GM12878 (cell line): ENCODE results near the gene AGBL1. TPM values are rescaled to one million over a fixed set of nuclear protein-coding genes. Genes with fewer than 3 reads are reported as not detected.

ENCODE experiments used
- ATAC-seq: fragments of 200-7000 bp; cut with Tn5 transposase; 3 replicates; pipeline ENCODE4 v1.9.1; 2020; ENCODE audit warnings: mild to moderate bottlenecking, moderate library complexity
- BruUV-seq: library from RNA; stranded (reverse); fragments of 400-500 nt; replicated peaks from 2 replicates; lab custom pipeline; 2021; lab: Mats Ljungman, UMichigan
- CTCF ChIA-PET: fragments of 300-600 bp; sonication (Branson Sonifier 250); formaldehyde crosslinking; extraction: SDS; loops from one replicate; lab custom pipeline; 2021; ENCODE audit warnings: inconsistent platforms; lab: Yijun Ruan, JAX
- POLR2A ChIA-PET: fragments of 350-600 bp; formaldehyde crosslinking; extraction: SDS; loops from one replicate; lab custom pipeline; 2021; ENCODE audit warnings: inconsistent platforms; lab: Charles Lee
- RAD21 ChIA-PET: fragments of 300-600 bp; sonication (Branson Sonifier 250); formaldehyde crosslinking; loops from one replicate; lab custom pipeline; 2023; ENCODE audit warnings: antibody characterized with exemption; ENCODE audit not compliant: unreplicated experiment; lab: Charles Lee
- SMC1A ChIA-PET: fragments of 300-600 bp; sonication (Branson Sonifier 250); formaldehyde crosslinking; loops from one replicate; lab custom pipeline; 2023; ENCODE audit not compliant: unreplicated experiment, uncharacterized antibody; lab: Charles Lee
- DNase-seq: peaks from one replicate; pipeline ENCODE4 v3.0.0-alpha.2; 2011; ENCODE audit warnings: low read depth, low spot score
- FAIRE-seq: peaks from 3 replicates; lab custom pipeline; 2011; peaks lifted over from hg19 to GRCh38; lab: Jason Lieb, UNC
- H2AFZ ChIP-seq: 2 replicates; pipeline ENCODE4 v1.6.0; 2011; ENCODE audit warnings: low read depth, low read length, control low read depth; ENCODE audit not compliant: control insufficient read depth
- H3K27ac ChIP-seq: 2 replicates; pipeline ENCODE4 v1.5.1; 2011; ENCODE audit warnings: control low read depth; ENCODE audit not compliant: control insufficient read depth, insufficient read depth
- H3K27me3 ChIP-seq, 2 experiments: replicated peaks in 1 of 2; 2 replicates each; pipeline versions ENCODE4 v1.6.0 to v1.6.1; 2011; ENCODE audit warnings: low read length in 1 of 2; ENCODE audit not compliant: control insufficient read depth in 2 of 2, insufficient read depth in 2 of 2
- H3K36me3 ChIP-seq, 2 experiments: 2 replicates each; pipeline ENCODE4 v1.5.1; 2011; ENCODE audit warnings: low read length in 1 of 2; ENCODE audit not compliant: control insufficient read depth in 2 of 2, insufficient read depth in 2 of 2
- H3K4me1 ChIP-seq: 2 replicates; pipeline ENCODE4 v1.6.1; 2011; ENCODE audit warnings: mild to moderate bottlenecking, low read length, moderate library complexity, mixed read lengths; ENCODE audit not compliant: control insufficient read depth, insufficient read depth
- H3K4me2 ChIP-seq: 2 replicates; pipeline ENCODE4 v1.6.0; 2011; ENCODE audit warnings: control low read depth; ENCODE audit not compliant: control insufficient read depth, insufficient read depth
- H3K4me3 ChIP-seq: fragments of 200-600 bp; sonication (generic); 2 replicates; pipeline ENCODE4 v1.5.1; 2016
- H3K79me2 ChIP-seq: 2 replicates; pipeline ENCODE4 v1.6.0; 2011; ENCODE audit warnings: low read length; ENCODE audit not compliant: control insufficient read depth, insufficient read depth
- H3K9ac ChIP-seq: 2 replicates; pipeline ENCODE4 v1.8.0; 2011; ENCODE audit warnings: low read length, control low read depth, mixed read lengths; ENCODE audit not compliant: control insufficient read depth, insufficient read depth
- H3K9me3 ChIP-seq: replicated peaks from 3 replicates; pipeline ENCODE4 v1.5.1; 2011; ENCODE audit warnings: mild to moderate bottlenecking, low read length; ENCODE audit not compliant: control insufficient read depth, insufficient read depth
- H4K20me1 ChIP-seq: 2 replicates; pipeline ENCODE4 v1.6.0; 2011; ENCODE audit not compliant: control insufficient read depth, insufficient read depth
- CHD1 ChIP-seq: IDR thresholded peaks from 2 replicates; pipeline ENCODE4 v1.6.1; 2012; ENCODE audit warnings: low read depth, low read length, improper control_type of control experiment
- FOXK2 ChIP-seq: fragments of 450-650 bp; IDR thresholded peaks from 2 replicates; pipeline ENCODE4 v1.6.1; 2017; ENCODE audit warnings: mild to moderate bottlenecking, moderate library complexity
- HCFC1 ChIP-seq: fragments of 150-350 bp; IDR thresholded peaks from 2 replicates; pipeline ENCODE4 v1.6.1; 2014; ENCODE audit warnings: low read length
- JUNB ChIP-seq: IDR thresholded peaks from 2 replicates; pipeline ENCODE4 v1.6.1; 2016; ENCODE audit warnings: antibody characterized with exemption, mild to moderate bottlenecking
- MTA2 ChIP-seq: fragments of 450-650 bp; IDR thresholded peaks from 2 replicates; pipeline ENCODE4 v1.6.1; 2016; ENCODE audit warnings: low read depth, mild to moderate bottlenecking, moderate library complexity
- MYB ChIP-seq: fragments of 150-350 bp; IDR thresholded peaks from 2 replicates; pipeline ENCODE4 v1.6.1; 2014; ENCODE audit warnings: mild to moderate bottlenecking, low read depth, low read length, borderline replicate concordance
- SIN3A ChIP-seq: IDR thresholded peaks from 2 replicates; pipeline ENCODE4 v1.6.1; 2012; ENCODE audit warnings: low read depth, low read length, improper control_type of control experiment
- SIX5 ChIP-seq: IDR thresholded peaks from 2 replicates; pipeline ENCODE4 v1.6.1; 2011; ENCODE audit warnings: mild to moderate bottlenecking, low read depth, low read length, moderate library complexity; ENCODE audit not compliant: severe bottlenecking
- SUPT20H ChIP-seq: IDR thresholded peaks from 2 replicates; pipeline ENCODE4 v1.6.1; 2011; ENCODE audit warnings: low read depth, mild to moderate bottlenecking, low read length, moderate library complexity, borderline replicate concordance; ENCODE audit not compliant: control insufficient read depth
- TCF12 ChIP-seq: IDR thresholded peaks from 2 replicates; pipeline ENCODE4 v1.6.1; 2011; ENCODE audit warnings: low read depth, mild to moderate bottlenecking, low read length
- TCF7 ChIP-seq: IDR thresholded peaks from 2 replicates; pipeline ENCODE4 v1.6.1; 2014; ENCODE audit warnings: antibody characterized with exemption, borderline replicate concordance
- WGBS: methylation state at CpG from one replicate; pipeline ENCODE4 v1.1.6; 2016; ENCODE audit warnings: low lambda C conversion rate; ENCODE audit not compliant: insufficient replicate concordance, insufficient coverage; ENCODE audit errors: missing lambda C conversion rate; 5-methylcytosine and 5-hydroxymethylcytosine counted together
- in situ Hi-C: fragments of 300-500 bp; cut with MboI; formaldehyde crosslinking; loops from 9 replicates; pipeline ENCODE4 v1.14.3; 2018; ENCODE audit warnings: mixed read lengths
- intact Hi-C: fragments of 100-400 bp; cut with micrococcal nuclease; formaldehyde crosslinking; loops from one replicate; pipeline ENCODE4 v1.14.2; 2022; ENCODE audit not compliant: unreplicated experiment
- polyA plus RNA-seq, 11 experiments: library from polyadenylated mRNA; depleted of rRNA in 4 of 11; unstranded in 6 of 11; stranded (reverse) in 5 of 11; fragments of >200 nt; fragmentation: Nextera tagmentation in 4 of 11; fragmentation: Illumina TruSeq in 1 of 11; extraction: Ambion mirVana in 4 of 11; extraction: Trizol in 1 of 11; gene quantifications; 1 replicate in 1 of 11; 2 replicates in 10 of 11; pipeline versions ENCODE4 v1.2.1 to v1.2.3, GENCODE V29; 2011 to 2016; ENCODE audit warnings: inconsistent platforms in 2 of 11, missing spikeins in 2 of 11, low read depth in 1 of 11
- total RNA-seq, 4 experiments: library from RNA; depleted of rRNA in 3 of 4; stranded (reverse); fragments of >200 nt in 3 of 4; fragmentation: Illumina TruSeq in 1 of 4; extraction: Trizol in 1 of 4; gene quantifications; 2 replicates each; pipeline versions ENCODE4 v1.2.1 to v1.2.3, GENCODE V29; 2013 to 2021
- TF ChIP-seq, protein P1 (sequence below): IDR thresholded peaks from 2 replicates; pipeline ENCODE4 v1.6.1; 2011; ENCODE audit warnings: borderline replicate concordance, low read depth, mild to moderate bottlenecking, moderate library complexity, low read length; ENCODE audit not compliant: insufficient read depth, poor library complexity, severe bottlenecking
- TF ChIP-seq, protein P2 (sequence below): fragments of 450-650 bp; IDR thresholded peaks from 2 replicates; pipeline ENCODE4 v1.6.1; 2014; ENCODE audit warnings: mild to moderate bottlenecking

The AGBL1 gene
- total and polyA plus RNA-seq, 10 of the 15 experiments (the other 5 are each of a cell fraction or from before 2014, with no cell fraction given), result not detected

DNA sequence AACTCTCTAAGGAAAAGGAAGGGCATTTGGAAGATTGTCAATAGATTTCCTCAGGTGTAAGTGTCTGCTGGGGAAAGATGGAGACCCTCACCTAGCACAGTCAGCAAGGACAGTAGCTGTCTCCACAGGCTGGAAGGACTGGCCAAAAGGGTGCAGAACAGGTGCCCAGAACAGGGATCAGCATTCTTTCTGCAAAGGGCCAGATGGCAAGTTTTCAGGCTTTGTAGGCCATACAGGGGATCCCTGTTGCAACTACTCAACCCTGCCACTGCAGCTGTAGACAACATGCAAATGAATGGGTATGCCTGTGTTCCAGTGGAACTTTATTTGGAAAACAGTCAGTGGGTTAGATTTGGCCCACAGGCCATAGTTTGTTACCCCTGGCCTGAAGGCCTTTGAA is 8.1 kb downstream of the AGBL1 start:
- no peak overlapping the region for H3K27ac ChIP-seq
- in situ Hi-C loops, result no loop called here
- POLR2A ChIA-PET, result no interaction called here
- RAD21 ChIA-PET, result no interaction called here
- FAIRE-seq, result no peak
- no TSS peak for BruUV-seq
- H3K4me1 ChIP-seq, result no peaks in the 10 kb centered on the region
- no peaks in the 10 kb centered on the region for H3K36me3 ChIP-seq
- no peaks in the 10 kb centered on the region for H4K20me1 ChIP-seq
- no peak overlapping the region for H3K4me3 ChIP-seq
- TF ChIP-seq TCF7, result no peak
- no peak for TF ChIP-seq HCFC1
- TF ChIP-seq MYB, result no peak
- TF ChIP-seq JUNB, result no peak
- TF ChIP-seq SIX5, result no peak
- TF ChIP-seq FOXK2, result no peak
- no peak for TF ChIP-seq SUPT20H
- SMC1A ChIA-PET, result no interaction called here
- no peak overlapping the region for H3K4me2 ChIP-seq
- 0 out of 4 replicates have a peak, but pooled peaks cover 0 to 2% of the 10 kb centered on the region in 2 experiments for H3K27me3 ChIP-seq
- H2AFZ ChIP-seq, result no peak overlapping the region
- H3K79me2 ChIP-seq, result no peaks in the 10 kb centered on the region
- DNase-seq, result no peak
- no peak for ATAC-seq
- no peaks in the 10 kb centered on the region for H3K9me3 ChIP-seq
- intact Hi-C loops, result no loop called here
- no peak overlapping the region for H3K9ac ChIP-seq
- CTCF ChIA-PET, result no interaction called here

DNA sequence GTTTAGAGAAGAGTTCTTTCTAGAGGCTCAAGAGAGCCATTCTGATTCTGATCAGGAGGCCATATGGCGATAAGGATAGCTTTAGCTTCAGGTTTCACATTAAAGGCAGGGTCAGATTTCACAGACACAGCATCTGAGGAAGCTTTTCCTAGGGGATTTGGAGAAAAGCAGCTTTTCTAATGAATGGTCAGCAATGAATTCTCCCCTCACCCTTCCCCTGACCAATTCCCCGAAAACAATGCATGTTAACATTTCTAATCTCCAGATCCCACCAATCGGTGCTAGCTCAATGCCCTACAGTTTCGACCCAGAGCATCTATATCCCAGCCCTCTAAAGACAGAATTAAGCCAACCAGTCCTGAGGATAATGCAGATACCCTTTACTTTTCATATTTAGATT is 9.8 kb downstream of the AGBL1 start:
- POLR2A ChIA-PET, result no interaction called here
- Histone ChIP-seq H3K9me3 (no peaks in the 10 kb centered on the region), H3K4me2 (no peak overlapping the region), H3K36me3 (no peaks in the 10 kb centered on the region), H3K27ac (no peak overlapping the region), H2AFZ (no peak overlapping the region), H3K4me3 (no peak overlapping the region), H4K20me1 (no peaks in the 10 kb centered on the region), H3K79me2 (no peaks in the 10 kb centered on the region), H3K9ac (no peak overlapping the region), H3K4me1 (no peaks in the 10 kb centered on the region), H3K27me3 (0 out of 4 replicates have a peak, but pooled peaks cover 0 to 2% of the 10 kb centered on the region in 2 experiments)
- in situ Hi-C loops, result no loop called here
- no peak for ATAC-seq
- no peak for DNase-seq
- 11% methylated on average over 4 of the region's 4 CpGs for WGBS
- RAD21 ChIA-PET, result no interaction called here
- no TSS peak for BruUV-seq
- CTCF ChIA-PET, result no interaction called here
- TF ChIP-seq, protein P1, sequence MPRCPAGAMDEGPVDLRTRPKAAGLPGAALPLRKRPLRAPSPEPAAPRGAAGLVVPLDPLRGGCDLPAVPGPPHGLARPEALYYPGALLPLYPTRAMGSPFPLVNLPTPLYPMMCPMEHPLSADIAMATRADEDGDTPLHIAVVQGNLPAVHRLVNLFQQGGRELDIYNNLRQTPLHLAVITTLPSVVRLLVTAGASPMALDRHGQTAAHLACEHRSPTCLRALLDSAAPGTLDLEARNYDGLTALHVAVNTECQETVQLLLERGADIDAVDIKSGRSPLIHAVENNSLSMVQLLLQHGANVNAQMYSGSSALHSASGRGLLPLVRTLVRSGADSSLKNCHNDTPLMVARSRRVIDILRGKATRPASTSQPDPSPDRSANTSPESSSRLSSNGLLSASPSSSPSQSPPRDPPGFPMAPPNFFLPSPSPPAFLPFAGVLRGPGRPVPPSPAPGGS, result no peak
- no peak for TF ChIP-seq MTA2
- TF ChIP-seq, protein P2, sequence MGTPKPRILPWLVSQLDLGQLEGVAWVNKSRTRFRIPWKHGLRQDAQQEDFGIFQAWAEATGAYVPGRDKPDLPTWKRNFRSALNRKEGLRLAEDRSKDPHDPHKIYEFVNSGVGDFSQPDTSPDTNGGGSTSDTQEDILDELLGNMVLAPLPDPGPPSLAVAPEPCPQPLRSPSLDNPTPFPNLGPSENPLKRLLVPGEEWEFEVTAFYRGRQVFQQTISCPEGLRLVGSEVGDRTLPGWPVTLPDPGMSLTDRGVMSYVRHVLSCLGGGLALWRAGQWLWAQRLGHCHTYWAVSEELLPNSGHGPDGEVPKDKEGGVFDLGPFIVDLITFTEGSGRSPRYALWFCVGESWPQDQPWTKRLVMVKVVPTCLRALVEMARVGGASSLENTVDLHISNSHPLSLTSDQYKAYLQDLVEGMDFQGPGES, result no peak
- no peak for TF ChIP-seq SIN3A
- no peak for TF ChIP-seq TCF12
- TF ChIP-seq CHD1, result no peak
- SMC1A ChIA-PET, result no interaction called here
- FAIRE-seq, result no peak
- intact Hi-C loops, result no loop called here
